Sigmoid colon (tissue), 4 donors: ENCODE measurements around the gene GJA9.

ENCODE experiments used
- EP300 ChIP-seq, 4 donors: sonication (generic); formaldehyde crosslinking; IDR thresholded peaks; one replicate each; pipeline ENCODE4 v1.6.1; 2017; ENCODE audit warnings: antibody characterized with exemption in 4 of 4
- POLR2A ChIP-seq, 2 donors: fragments of 450-650 bp; IDR thresholded peaks; one replicate each; pipeline ENCODE4 v1.6.1; 2016; ENCODE audit warnings: antibody characterized with exemption in 2 of 2, mild to moderate bottlenecking in 2 of 2, moderate library complexity in 2 of 2
- POLR2AphosphoS5 ChIP-seq, 4 donors: sonication (generic); formaldehyde crosslinking; IDR thresholded peaks; one replicate each; pipeline ENCODE4 v1.6.1; 2017; ENCODE audit warnings: antibody characterized with exemption in 4 of 4
- TF ChIP-seq, protein P1 (sequence below), 4 experiments: fragments of 450-650 bp in 3 of 4; fragments of 200-600 bp in 1 of 4; IDR thresholded peaks; one replicate each; pipeline ENCODE4 v1.5.1; 2016 to 2019; ENCODE audit warnings: antibody characterized with exemption in 4 of 4, mild to moderate bottlenecking in 3 of 4, moderate library complexity in 2 of 4

DNA sequence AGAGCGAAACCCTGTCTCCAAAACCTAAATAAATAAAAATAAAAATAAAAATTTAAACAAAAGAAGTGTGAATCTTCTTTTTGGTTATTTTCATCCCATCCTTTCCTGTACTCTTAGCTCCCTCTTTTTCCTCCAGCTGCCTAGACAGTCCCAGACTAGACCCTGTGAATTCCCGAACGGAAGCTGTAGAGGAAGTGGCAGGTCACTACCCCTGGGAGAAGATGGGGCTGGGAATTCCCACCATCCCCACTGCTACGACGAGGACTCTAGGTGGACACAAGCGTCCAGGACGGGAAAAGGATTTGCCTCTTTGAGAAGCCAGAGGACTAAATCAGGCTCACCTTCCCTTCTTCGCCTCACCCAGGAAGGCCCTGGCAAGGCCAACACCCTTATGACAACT lies 47.7 kb upstream of the GJA9 start:
- no peak for TF ChIP-seq POLR2A (IDR thresholded peaks at IDR 0.05)
- TF ChIP-seq, protein P1, sequence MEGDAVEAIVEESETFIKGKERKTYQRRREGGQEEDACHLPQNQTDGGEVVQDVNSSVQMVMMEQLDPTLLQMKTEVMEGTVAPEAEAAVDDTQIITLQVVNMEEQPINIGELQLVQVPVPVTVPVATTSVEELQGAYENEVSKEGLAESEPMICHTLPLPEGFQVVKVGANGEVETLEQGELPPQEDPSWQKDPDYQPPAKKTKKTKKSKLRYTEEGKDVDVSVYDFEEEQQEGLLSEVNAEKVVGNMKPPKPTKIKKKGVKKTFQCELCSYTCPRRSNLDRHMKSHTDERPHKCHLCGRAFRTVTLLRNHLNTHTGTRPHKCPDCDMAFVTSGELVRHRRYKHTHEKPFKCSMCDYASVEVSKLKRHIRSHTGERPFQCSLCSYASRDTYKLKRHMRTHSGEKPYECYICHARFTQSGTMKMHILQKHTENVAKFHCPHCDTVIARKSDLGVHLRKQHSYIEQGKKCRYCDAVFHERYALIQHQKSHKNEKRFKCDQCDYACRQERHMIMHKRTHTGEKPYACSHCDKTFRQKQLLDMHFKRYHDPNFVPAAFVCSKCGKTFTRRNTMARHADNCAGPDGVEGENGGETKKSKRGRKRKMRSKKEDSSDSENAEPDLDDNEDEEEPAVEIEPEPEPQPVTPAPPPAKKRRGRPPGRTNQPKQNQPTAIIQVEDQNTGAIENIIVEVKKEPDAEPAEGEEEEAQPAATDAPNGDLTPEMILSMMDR (IDR thresholded peaks at IDR 0.05), result no peak
- no peak for TF ChIP-seq EP300 (IDR thresholded peaks at IDR 0.05)
- no peak for TF ChIP-seq POLR2AphosphoS5 (IDR thresholded peaks at IDR 0.05)
